HUES6 (cell line): Measurements from ENCODE around the gene SYTL2.
"Not testable (repeated sequence)": the region's sequence is repeated elsewhere in the genome, so short reads cannot be mapped to it uniquely, and the experiment has no call there.

Source experiments
- H3K27ac ChIP-seq: 2 replicates; pipeline ENCODE4 v1.7.0; 2013; ENCODE audit warnings: low read depth, mild to moderate bottlenecking, low read length, inconsistent platforms
- H3K27me3 ChIP-seq: 2 replicates; pipeline ENCODE4 v1.6.1; 2013; ENCODE audit warnings: low read length; ENCODE audit not compliant: control insufficient read depth, insufficient read depth
- H3K36me3 ChIP-seq: 2 replicates; pipeline ENCODE4 v1.6.1; 2013; ENCODE audit warnings: low read length; ENCODE audit not compliant: control insufficient read depth, insufficient read depth
- H3K4me1 ChIP-seq: 2 replicates; pipeline ENCODE4 v1.6.1; 2013; ENCODE audit warnings: low read length; ENCODE audit not compliant: control insufficient read depth, insufficient read depth
- H3K4me3 ChIP-seq: 2 replicates; pipeline ENCODE4 v1.5.1; 2013; ENCODE audit warnings: low read depth, low read length
- H3K9ac ChIP-seq: one replicate; pipeline ENCODE4 v1.6.1; 2013; ENCODE audit warnings: mild to moderate bottlenecking, low read length
- H3K9me3 ChIP-seq: 2 replicates; pipeline ENCODE4 v1.6.1; 2013; ENCODE audit warnings: low read depth, low read length; ENCODE audit not compliant: control insufficient read depth, insufficient read depth

Gene SYTL2

DNA sequence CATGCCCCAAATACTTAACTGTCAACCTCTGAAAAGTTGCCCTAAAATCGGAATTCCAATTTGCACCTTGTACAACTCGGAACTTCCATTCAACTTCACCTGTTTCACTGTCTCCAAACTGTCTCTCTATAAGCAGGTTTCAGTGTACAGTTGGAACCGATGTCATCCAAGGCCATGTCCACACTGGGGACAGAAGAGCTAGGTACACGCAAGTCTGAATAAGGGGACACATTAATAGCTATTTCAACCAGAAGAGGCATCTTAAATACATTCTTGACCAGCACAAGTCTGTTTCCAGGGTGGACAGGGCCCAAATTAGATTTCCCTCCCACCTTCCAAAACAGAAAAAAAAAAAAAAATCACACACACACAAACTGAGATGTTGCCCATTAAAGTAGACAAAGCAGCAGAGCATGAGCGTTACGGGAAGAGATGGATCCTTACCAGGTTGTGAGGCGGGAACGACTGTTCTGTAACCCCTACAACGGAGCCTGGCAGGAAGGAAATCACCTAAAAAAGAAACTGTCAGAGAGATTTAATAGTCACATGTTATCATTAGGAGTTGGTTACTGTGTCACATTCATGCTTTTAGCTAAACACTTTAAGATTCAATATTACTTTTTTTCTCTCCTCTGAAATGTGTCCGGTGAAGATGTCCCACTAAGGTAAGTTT is 147.7 kb downstream of the SYTL2 start:
- Histone ChIP-seq H3K27me3 (no peaks in the 10 kb centered on the region), H3K27ac (no peak overlapping the region), H3K4me1 (peaks cover 14% of the 10 kb centered on the region), H3K36me3 (peaks cover 53% of the 10 kb centered on the region), H3K4me3 (peak overlapping the region; percentile 93), H3K9me3 (no peaks in the 10 kb centered on the region), H3K9ac (peak overlapping the region; percentile 94)

DNA sequence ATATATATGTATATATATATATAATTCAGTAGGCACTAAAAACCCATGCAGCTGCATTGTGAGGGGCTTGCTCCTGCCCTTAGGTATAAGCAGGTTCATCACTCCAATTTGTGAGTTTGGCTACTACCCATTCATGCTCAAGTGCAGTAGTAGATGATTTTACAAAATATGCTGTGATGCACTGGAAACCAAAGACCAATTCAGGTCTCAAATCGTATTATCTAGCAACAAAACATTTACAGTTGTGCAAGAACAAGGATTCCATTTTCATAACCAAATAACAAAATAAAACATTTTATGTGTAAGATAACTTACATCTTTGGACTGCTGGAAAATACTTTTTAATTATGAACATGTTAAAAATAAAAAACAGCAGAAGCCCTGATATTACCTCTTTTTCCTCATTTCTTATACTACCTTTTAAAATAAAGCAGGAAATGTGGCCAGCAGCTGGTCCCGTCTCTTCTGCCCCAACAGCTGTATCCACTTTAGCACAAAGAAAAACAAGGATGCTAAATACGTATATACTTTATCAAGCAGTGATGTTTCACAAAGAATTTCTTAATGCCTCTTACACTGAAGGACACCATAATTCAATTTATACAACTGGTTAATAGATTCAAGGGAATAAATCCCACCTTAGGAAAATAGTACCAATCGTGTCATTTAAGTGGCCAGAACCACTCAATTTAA is 148.8 kb downstream of the SYTL2 start:
- Histone ChIP-seq H3K9ac (no peak overlapping the region), H3K9me3 (no peaks in the 10 kb centered on the region), H3K4me3 (peak overlapping the region; percentile 93), H3K36me3 (peaks cover 64% of the 10 kb centered on the region), H3K27ac (no peak overlapping the region), H3K27me3 (no peaks in the 10 kb centered on the region), H3K4me1 (peaks cover 14% of the 10 kb centered on the region)

GRCh38 chr11:85658180-85658579 is 152.8 kb downstream of the SYTL2 start:
- no peaks in the 10 kb centered on the region for H3K27me3 ChIP-seq
- no peaks in the 10 kb centered on the region for H3K9me3 ChIP-seq
- no peak overlapping the region for H3K4me3 ChIP-seq
- H3K4me1 ChIP-seq: 0 out of 2 replicates have a peak, but pooled peaks cover 7% of the 10 kb centered on the region
- H3K9ac ChIP-seq: no peak overlapping the region
- H3K27ac ChIP-seq: no peak overlapping the region
- H3K36me3 ChIP-seq: peaks cover 83% of the 10 kb centered on the region

- no peaks in the 10 kb centered on the region for H3K9me3 ChIP-seq
- H3K4me3 ChIP-seq: no peak overlapping the region
- no peak overlapping the region for H3K9ac ChIP-seq
- H3K4me1 ChIP-seq: 0 out of 2 replicates have a peak, but pooled peaks cover 7% of the 10 kb centered on the region
- H3K36me3 ChIP-seq: peaks cover 75% of the 10 kb centered on the region
- no peak overlapping the region for H3K27ac ChIP-seq
- no peaks in the 10 kb centered on the region for H3K27me3 ChIP-seq
Observed at GRCh38 chr11:85656777-85657176, 154.2 kb downstream of the SYTL2 start.

DNA sequence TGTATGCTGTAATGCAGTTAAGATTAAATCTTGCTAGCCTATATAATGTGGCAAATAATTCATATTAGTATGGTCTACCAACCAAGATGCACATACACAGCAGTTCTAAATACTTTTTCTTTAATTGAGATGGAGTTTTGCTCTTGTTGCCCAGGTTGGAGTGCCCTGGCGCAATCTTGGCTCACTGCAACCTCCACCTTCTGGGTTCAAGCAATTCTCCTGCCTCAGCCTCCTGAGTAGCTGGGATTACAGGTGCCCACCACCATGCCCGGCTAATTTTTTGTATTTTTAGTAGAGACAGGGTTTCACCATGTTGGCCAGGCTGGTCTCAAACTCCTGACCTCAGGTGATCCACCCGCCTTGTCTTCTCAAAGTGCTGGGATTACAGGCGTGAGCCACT is 156.6 kb downstream of the SYTL2 start:
- H3K27ac ChIP-seq, H3K27me3 ChIP-seq, H3K9me3 ChIP-seq, H3K4me1 ChIP-seq, H3K9ac ChIP-seq, H3K4me3 ChIP-seq: not testable (repeated sequence)
- H3K36me3 ChIP-seq: peaks cover 52% of the 10 kb centered on the region

DNA sequence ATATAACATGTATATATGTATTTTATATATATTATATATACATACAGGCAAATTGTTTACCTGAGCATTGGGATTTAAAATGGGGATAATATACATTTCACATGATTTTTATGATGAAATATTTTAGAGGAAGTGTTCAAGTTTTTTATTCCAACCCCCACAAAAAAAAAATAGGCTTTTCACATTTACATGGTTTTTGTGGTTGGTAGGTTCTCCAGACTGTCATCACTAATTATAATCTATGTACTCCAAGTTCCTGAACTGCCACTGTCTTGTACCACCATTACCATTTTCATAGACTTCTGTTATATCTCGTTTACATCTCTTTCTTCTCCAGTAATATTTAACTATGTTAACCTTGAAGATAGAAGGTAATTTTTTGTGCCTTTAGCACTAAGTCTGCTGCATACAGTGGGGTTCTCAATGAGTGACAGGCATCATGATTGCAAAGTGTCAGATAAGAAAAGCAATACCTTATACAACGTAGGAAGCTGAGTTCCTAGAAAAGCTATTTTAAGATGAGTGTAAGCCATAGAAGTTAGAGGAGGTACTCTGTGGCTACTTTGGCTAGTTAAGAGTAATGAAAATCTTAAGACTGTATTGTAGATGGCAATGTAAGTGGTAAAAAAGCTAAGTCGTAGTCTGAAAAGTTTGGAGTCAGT is 158.0 kb downstream of the SYTL2 start:
- peaks cover 39% of the 10 kb centered on the region for H3K36me3 ChIP-seq
- H3K9me3 ChIP-seq: no peaks in the 10 kb centered on the region
- H3K9ac ChIP-seq: no peak overlapping the region
- no peak overlapping the region for H3K4me3 ChIP-seq
- H3K4me1 ChIP-seq: no peaks in the 10 kb centered on the region
- no peaks in the 10 kb centered on the region for H3K27me3 ChIP-seq
- H3K27ac ChIP-seq: no peak overlapping the region

DNA sequence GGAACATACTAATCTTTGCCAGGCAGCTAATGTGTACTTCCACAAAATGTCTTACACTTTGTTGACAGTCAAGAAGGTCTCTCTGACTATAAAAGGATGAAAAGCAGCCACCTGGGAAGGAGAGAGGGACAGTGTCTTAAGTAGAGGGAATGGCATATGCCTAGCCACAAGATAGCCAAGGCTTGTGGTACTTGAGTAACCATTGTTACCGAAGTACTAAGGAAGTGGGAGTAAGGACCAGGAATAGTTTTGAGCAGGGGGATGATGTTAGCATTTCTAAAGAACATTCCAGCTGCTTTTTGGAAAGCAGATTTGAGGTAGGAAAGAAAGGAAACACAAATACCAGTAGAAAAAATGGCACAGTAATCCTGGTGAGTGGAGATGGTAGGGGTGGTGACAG is 159.8 kb downstream of the SYTL2 start:
- H3K9ac ChIP-seq: no peak overlapping the region
- H3K4me1 ChIP-seq: no peaks in the 10 kb centered on the region
- no peaks in the 10 kb centered on the region for H3K9me3 ChIP-seq
- no peak overlapping the region for H3K4me3 ChIP-seq
- no peak overlapping the region for H3K27ac ChIP-seq
- H3K36me3 ChIP-seq: peaks cover 21% of the 10 kb centered on the region
- H3K27me3 ChIP-seq: no peaks in the 10 kb centered on the region

DNA sequence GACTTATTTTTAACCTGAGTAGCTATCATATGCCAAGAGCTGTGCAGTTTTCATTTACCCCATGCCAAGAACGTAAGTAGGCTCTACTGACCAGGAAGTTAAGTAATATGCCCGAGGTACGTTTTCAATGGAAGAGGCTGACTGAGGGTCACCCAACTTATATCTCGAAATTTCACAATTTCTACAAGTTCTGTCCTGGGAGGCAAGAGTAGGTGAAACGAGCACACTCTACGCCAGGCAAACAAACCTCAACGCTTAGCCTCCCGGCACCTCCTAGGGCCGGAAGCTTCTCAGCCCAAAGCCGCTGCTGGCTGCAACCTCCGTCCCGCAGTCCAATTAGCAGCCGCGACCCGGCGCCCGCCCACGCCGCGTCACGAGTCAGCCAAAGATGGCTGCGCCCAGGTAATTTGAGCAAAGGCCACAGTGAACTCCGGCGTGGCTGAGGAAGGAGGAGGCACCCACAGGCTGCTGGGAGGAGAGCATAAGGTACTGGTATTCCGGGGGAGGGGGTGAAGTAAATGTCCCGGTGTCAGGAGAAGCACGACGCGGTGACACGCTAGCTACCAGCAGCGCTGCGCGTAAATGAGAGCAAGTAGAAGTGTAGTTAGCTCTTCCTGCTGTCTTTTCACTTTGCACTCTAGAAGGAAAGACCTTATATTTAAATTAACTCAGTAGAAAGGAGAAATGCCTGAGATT is 163.2 kb downstream of the SYTL2 start, which contains the start of gene TMEM126A:
Gene TMEM126A, plus strand, starts transcription at position 364 of the 696 bp plus-strand sequence. CDS start 2,289 bp downstream, outside the sequence.
- no peaks in the 10 kb centered on the region for H3K27me3 ChIP-seq
- H3K27ac ChIP-seq: peak within 1 kb of the TSS; percentile 52; the same call in 1 of the 2 replicates
- H3K4me1 ChIP-seq: 0 out of 2 replicates have a peak, but pooled peaks cover 3% of the 10 kb centered on the region
- H3K4me3 ChIP-seq: peak within 1 kb of the TSS; percentile 72
- H3K9me3 ChIP-seq: no peaks in the 10 kb centered on the region
- H3K9ac ChIP-seq: peak within 1 kb of the TSS; percentile 75
- H3K36me3 ChIP-seq: no peaks in the 10 kb centered on the region

GRCh38 chr11:85647078-85647477 is 163.9 kb downstream of the SYTL2 start:
- Histone ChIP-seq H3K9ac (peak overlapping the region; percentile 75), H3K27ac (peak overlapping the region; percentile 10; the same call in 1 of the 2 replicates), H3K4me1 (0 out of 2 replicates have a peak, but pooled peaks cover 3% of the 10 kb centered on the region), H3K36me3 (no peaks in the 10 kb centered on the region), H3K27me3 (no peaks in the 10 kb centered on the region), H3K4me3 (peak overlapping the region; percentile 72), H3K9me3 (no peaks in the 10 kb centered on the region)
